CD4-positive, alpha-beta T cell treated with Interleukin-6 for 4 hours (primary cell): ENCODE results near the gene RPS14.

Experiments
- DNase-seq: peaks from one replicate; pipeline ENCODE4 v3.0.0-alpha.2; 2020; ENCODE audit warnings: mixed read lengths

Gene RPS14

DNA sequence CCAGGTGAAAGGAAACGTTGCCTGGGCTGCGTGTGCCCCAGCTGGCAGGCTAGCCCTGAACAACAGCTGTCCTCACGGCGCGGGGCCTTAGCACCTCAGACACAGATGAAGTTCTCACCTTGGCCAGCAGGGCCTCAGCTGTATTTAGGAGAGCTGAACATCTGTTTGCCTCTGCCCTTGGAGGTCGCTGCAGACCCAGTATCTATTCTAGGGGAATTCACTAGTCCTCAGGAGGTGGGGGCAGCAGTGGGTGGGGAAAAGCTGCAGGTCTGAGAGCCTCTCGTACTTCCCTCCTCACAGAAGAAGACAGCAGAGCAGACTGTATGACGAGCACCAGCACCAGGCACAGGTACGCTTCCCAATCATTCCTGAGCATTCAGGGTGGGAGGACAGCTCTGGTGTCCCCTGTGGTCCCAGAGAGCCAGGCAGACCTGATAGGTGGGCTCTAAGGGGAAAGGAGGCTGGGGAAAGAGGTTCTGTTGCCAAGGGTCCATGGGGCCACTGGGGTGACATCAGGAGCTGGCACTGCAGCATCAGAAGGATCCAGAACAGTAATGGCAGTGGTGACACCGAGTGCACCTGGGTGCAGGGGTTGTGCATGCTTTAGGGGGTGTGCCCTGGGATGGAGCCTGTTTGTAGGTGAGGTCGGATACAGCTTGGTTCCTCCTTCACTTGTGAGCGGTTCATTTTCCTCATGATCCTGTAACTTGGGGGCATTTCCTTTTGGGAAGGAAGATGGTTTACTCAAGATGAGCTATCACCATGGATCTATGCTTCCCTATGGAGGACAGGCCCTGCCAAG lies 50.6 kb downstream of the RPS14 start:
- no peak for DNase-seq

DNA sequence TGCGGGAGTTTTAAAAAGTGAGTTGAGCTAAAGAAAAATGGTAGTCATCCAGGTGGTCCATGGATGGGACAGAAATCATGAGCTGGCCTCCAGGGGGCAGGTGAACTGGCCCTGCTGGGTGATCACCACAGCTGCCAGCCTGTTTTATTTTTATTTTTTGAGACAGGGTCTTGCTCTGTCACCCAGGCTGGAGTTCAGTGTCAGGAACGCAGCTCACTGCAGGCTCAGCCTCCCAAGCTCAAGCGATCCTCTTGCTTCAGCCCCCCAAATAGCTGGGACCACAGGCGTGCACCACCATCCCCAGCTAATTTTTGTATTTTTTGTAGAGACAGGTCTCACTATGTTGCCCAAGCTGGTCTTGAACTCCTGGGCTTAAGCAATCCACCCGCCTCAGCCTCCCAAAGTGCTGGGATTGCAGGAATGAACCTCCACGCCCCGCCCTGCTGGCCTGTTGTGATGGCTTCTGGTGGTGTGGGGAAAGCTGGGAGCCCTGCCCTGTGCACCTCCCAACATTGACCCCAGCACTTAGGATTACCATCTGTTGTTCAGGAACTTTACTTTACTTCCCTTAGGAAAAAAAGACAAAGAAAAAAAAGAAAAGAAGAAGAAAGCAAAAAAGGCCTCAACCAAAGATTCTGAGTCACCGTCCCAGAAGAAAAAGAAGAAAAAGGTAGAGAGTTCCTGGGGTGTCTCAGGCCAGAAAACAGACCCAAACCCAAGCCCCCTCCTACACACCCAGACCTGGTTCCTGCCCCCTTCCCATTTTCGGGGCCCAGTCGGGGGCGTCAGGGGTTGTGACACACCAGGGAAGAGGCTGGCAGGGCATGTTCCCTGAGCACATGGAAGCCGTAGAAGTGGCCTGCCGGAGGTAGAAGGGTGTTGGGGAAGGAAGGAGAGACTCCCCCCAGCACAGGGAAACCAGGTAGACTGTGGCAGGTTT lies 51.5 kb downstream of the RPS14 start:
- DNase-seq, result no peak

DNA sequence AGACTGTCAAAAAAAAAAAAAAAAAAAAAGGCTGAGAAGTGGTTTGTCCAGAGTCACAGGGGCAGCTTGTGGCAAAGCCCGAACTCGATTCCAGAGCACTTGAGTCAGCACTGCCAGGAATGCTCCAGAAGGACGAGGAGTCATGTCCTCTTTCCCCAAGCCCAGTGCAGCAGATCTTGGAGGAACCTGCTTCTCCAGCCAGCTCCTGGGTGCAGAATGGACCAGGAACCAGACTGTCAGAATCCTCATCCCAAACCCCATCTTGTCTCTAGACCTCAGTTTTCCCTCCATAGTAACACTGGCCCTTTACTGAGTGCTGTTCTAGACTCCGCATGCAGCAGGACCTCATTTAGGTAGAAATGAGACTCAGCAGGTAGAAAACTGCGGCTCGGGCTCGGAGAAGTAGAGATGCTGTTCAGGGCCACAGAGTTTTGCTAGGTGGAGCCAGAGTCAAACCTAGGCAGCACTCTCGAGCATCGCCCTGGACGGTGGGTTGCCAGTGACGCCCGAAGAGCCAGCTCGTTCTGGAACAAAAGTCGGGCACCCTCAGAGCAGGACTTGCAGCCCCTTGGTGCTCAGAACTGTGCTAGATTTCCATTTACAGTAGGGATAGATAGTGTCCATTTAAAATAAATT lies 52.3 kb downstream of the RPS14 start:
- DNase-seq, result no peak

DNA sequence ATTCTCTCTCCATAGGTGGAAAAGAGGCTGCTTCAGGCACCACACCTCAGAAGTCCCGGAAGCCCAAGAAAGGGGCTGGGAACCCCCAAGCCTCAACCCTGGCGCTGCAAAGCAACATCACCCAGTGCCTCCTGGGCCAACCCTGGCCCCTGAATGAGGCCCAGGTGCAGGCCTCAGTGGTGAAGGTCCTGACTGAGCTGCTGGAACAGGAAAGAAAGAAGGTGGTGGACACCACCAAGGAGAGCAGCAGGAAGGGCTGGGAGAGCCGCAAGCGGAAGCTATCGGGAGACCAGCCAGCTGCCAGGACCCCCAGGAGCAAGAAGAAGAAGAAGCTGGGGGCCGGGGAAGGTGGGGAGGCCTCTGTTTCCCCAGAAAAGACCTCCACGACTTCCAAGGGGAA lies 53.3 kb downstream of the RPS14 start:
- no peak for DNase-seq

DNA sequence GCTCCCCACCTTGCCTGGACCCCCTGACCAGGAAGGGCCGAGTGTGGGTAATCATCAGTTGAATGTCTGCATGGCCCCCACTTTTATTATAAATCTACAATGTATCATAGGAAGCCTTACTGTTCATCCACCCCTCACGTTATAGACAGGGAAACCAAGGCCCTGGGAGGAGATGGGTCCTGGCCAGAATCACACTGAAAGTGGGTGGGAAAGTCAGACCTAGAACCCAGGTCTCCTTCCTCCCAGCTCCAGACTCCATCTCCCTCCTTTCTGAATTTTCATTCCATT lies 53.9 kb downstream of the RPS14 start:
- no peak for DNase-seq

DNA sequence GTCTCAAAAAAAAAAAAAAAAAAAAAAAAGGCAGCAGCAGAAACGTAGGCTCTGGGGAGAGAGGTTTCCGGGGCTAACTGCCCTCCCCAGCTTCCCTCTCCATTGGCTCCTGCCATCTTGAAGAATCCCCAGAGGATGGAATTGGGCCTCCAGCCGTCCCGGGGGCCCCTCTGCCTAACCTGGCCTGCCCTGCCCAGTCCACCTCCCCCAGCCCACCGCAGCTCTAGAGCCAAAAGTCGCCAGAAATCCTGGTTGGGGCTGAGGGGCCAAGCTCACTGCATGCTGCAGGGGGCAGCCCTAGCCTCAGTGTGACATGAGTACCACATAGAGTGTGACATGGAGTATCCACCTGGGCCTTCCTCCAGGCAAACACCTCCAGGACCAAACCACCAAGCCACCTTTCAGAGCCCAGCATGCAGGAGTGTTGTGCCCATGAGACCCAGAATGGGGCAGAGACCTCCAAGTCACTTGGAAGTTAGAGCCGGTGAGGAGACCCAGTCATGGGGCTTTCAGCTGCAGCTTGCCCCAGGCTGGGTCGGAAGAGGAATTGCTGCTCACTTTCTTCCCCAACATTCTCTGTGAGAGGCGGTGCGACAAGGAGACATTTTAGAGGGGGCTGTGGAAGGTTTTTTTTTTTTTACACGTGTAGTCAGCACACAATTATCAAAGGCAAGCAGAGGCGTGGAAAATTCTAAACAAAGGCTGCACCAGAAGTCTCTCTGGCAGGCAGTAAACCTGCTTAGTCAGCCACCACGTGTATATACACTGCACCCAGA lies 54.4 kb downstream of the RPS14 start:
- no peak for DNase-seq

DNA sequence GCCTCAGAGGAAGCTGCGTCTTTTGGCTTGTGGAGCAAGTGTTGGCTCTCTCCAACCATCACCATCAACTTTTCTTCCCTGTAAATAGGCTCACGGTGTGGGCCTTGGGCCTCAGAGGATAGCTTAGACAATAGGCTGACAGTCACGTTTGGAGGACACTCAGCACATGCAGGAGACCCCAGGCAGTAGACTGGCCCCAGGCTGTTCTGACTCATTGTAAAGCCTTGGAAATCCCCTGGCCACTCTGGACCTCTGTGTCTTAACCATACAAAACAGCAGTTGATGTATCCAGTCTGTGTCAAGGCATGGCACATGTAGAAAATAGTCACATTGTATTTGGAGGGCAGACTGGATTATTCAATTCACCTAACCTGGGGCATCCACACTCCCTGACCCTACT lies 55.4 kb downstream of the RPS14 start:
- DNase-seq, result no peak

DNA sequence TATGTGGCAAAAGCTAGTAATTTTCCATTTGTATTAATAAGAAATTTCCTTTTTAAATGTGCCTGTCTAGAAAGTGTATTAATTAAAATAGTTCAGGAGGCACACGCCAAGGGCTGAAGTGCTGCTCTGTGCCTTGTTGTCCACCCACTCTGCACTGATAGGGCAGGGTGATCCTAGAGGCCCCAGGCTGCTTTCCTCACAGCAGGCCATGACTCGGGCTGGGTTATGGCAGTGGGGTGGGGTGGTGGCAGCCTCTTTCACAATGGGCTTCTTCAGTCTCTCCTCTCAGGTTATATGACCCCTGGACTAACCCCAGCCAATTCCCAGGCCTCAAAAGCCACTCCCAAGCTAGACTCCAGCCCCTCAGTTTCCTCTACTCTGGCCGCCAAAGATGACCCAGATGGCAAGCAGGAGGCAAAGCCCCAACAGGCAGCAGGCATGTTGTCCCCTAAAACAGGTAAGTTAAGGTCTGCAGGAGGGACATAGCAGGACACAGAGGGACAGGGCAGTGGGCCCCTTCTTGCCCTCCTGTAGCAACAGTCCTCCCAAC lies 56.4 kb downstream of the RPS14 start:
- DNase-seq, result no peak

DNA sequence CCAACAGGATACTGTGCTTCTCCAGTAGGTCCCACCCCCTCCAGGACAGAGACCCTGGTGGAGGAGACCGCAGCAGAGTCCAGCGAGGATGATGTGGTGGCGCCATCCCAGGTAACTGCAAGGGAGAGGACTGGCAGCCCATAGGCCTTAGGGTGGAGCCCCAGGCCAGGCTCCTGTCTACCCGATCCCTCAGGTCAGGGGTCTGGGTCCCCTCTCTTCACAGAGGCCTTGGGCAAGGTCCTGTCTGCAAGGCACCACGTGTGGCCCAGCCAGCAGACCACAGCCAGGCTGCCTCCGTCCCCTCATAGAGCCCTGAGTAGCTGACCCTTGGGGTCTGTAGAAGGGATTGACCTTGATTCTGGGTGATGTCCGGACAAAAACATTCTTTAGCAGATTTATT lies 56.9 kb downstream of the RPS14 start:
- no peak for DNase-seq
